Activated T-cell treated with anti-CD3 and anti-CD28 coated beads, Interleukin-2, amount 50 U/mL, for 72 hours (primary cell): ENCODE results near the gene CAV1. TPM values are rescaled to one million over a fixed set of nuclear protein-coding genes. Genes with fewer than 3 reads are reported as not detected.

Source experiments
- ATAC-seq, 2 donors: fragments of 150-1000 bp; cut with Tn5 transposase; replicated peaks in 1 of 2; 2 replicates each; pipeline ENCODE4 v1.10.0; 2021; ENCODE audit warnings: moderate library complexity in 2 of 2, mild to moderate bottlenecking in 1 of 2
- DNase-seq, 2 donors: peaks; one replicate each; pipeline ENCODE4 v3.0.0; 2021 to 2022; ENCODE audit warnings: mixed read lengths in 1 of 2
- H3K27ac Mint-ChIP-seq: one replicate; pipeline ENCODE4 v1.8.0; 2022; ENCODE audit warnings: mild to moderate bottlenecking, moderate library complexity, mixed read lengths
- H3K27me3 Mint-ChIP-seq: one replicate; pipeline ENCODE4 v1.8.0; 2022; ENCODE audit warnings: low read depth, mixed read lengths
- H3K36me3 Mint-ChIP-seq, 2 donors: one replicate each; pipeline ENCODE4 v1.8.0; 2022; ENCODE audit warnings: mixed read lengths in 2 of 2, mild to moderate bottlenecking in 1 of 2; ENCODE audit not compliant: insufficient read depth in 2 of 2
- H3K4me1 Mint-ChIP-seq: one replicate; pipeline ENCODE4 v1.8.0; 2022; ENCODE audit warnings: low read depth, mixed read lengths
- H3K4me3 Mint-ChIP-seq, 2 donors: one replicate each; pipeline ENCODE4 v1.8.0; 2022; ENCODE audit warnings: mild to moderate bottlenecking in 2 of 2, mixed read lengths in 2 of 2, moderate library complexity in 2 of 2
- H3K9me3 Mint-ChIP-seq, 2 donors: one replicate each; pipeline ENCODE4 v1.8.0; 2022; ENCODE audit warnings: mixed read lengths in 2 of 2
- total RNA-seq, 2 donors: library from RNA; stranded (reverse); gene quantifications; one replicate each; pipeline ENCODE4 v1.2.3, GENCODE V29; 2022

Gene CAV1
- total RNA-seq, 2 donors from 2014 or later = 0.25 to 2.7 TPM

- Mint-ChIP-seq H3K9me3 (peaks cover 0 to 1% of the 10 kb centered on the region in 2 donors), H3K4me1 (no peaks in the 10 kb centered on the region), H3K27me3 (peaks cover 56% of the 10 kb centered on the region), H3K4me3 (no peak overlapping the region), H3K36me3 (no peaks in the 10 kb centered on the region), H3K27ac (no peak overlapping the region)
- ATAC-seq (no peak), DNase-seq (no peak)
These were observed 85.9 kb downstream of the CAV1 start for GRCh38 chr7:116610721-116611120.

Other genes starting within 250 kb of the CAV1 start
- gene CAV2, start 25.3 kb upstream of the CAV1 start, total RNA-seq = not detected
- 1 to 10 TPM; 2.4 TPM for gene MET, start 147.2 kb downstream of the CAV1 start, total RNA-seq